Activated T-helper 1 cell treated with anti-CD3 and anti-CD28 coated beads, Interleukin-2, amount 50 U/mL, for 16 hours (primary cell): Measurements from ENCODE around the gene STX1B.
A peak's percentile ranks its signal among the peaks of the same experiment; 100 is the strongest.

Source experiments
- DNase-seq, 2 donors: peaks; one replicate each; pipeline ENCODE4 v3.0.0-alpha.2; 2020; ENCODE audit warnings: low read depth in 1 of 2, low spot score in 1 of 2

Gene STX1B

DNA sequence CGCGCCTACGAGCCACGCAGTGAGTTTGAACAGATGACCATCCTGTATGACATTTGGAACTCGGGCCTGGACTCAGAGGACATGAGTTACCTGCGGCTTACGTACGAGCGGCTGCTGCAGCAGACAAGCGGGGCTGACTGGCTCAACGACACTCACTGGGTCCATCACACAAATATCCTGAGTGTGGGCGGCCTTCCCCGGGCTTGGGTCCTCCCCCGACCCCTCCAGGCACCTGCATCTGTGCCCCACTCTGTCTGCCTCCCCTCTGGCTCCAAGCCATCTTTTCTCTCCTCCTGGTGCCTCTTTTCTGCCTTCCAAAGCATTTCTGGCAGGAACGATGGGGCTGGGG is 30.4 kb downstream of the STX1B start:
- DNase-seq = no peak

DNA sequence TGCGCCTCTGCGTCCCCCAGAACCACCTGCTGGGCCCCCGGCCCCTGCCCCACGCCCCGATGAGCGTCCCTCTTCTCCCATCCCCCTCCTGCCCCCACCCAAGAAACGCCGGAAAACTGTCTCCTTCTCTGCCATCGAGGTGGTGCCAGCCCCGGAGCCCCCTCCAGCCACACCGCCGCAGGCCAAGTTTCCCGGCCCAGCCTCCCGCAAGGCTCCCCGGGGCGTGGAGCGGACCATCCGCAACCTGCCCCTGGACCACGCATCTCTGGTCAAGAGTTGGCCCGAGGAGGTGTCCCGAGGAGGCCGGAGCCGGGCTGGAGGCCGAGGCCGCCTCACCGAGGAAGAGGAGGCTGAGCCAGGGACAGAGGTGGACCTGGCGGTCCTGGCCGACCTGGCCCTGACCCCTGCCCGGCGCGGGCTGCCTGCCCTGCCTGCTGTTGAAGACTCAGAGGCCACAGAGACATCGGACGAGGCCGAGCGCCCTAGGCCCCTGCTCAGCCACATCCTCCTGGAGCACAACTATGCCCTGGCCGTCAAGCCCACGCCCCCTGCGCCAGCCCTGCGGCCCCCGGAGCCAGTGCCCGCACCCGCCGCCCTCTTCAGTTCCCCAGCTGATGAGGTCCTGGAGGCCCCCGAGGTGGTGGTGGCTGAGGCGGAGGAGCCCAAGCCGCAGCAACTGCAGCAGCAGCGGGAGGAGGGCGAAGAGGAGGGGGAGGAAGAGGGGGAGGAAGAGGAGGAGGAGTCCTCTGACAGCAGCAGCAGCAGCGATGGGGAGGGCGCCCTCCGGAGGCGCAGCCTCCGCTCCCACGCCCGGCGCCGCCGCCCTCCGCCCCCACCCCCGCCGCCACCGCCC is 31.0 kb downstream of the STX1B start:
- DNase-seq = no peak

DNA sequence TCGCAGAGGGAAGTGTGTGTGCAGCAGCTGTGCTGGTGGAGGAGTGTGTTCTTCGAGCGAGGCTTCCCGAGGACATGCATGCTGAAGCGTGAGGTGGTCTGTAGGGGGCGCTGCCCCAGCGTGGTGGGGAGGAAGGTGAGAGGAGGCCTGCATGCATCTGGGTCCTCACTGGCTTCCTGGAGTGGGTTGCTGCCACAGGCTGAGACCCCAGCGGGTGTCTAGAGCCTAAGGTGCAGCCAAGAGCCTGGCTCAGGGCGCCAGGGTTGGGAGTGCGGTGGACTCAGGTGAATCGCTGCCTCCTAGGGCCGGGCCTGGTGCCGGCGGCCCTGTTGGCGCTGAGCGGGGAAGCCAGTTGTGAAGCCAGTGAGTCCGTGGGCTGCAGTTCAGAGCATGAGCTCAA is 32.9 kb downstream of the STX1B start:
- DNase-seq = no peak

DNA sequence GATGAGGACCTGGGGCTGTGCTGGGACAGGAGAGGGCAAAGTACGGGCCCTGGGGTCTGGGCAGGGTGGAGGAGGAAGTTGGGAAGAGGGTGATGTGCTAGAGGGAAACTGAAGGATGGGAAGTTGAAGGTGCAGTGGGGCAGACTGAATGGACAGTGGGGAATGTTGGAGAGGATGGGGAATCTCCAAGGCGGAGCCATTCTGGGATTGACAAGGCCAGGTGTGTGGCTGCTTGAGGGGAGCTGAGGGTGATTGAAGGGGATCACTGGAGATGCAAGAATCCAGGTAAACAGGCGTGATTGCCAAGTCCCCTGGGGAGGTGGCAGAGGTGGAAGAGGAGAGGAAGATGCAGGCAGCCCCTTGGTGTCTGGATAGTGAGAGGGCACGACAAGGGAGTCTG is 34.0 kb downstream of the STX1B start:
- no peak for DNase-seq

GRCh38 chr16:30974348-30974747 is 36.1 kb downstream of the STX1B start:
- no peak for DNase-seq

- DNase-seq = no peak
Observed at GRCh38 chr16:30972872-30973271, 37.6 kb downstream of the STX1B start.

GRCh38 chr16:30971298-30971697 is 39.1 kb downstream of the STX1B start:
- DNase-seq = no peak

- DNase-seq = no peak
Observed at GRCh38 chr16:30969246-30969842, 41.1 kb downstream of the STX1B start.

DNA sequence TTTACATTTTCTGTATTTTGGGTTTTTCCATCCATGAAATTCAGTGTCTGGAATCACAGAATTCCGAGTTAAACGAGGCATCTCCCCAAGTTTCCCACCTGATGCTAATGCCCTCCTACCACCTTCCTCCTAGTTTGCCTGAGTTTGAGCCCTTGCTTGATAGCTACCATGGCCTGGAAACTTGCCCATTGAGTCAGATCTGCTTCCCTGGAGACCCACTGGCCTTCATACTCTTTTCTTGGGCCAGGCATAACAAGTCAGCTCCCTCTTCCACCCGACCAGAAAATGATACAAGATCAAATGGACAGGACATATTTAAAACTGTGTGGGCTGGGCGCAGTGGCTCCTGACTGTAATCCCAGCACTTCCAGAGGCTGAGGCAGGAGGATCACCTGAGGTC is 42.6 kb downstream of the STX1B start:
- no peak for DNase-seq

- no peak for DNase-seq
Observed at GRCh38 chr16:30966033-30966619, 44.3 kb downstream of the STX1B start.

- DNase-seq = no peak
Observed at GRCh38 chr16:30965436-30965835, 45.0 kb downstream of the STX1B start.

DNA sequence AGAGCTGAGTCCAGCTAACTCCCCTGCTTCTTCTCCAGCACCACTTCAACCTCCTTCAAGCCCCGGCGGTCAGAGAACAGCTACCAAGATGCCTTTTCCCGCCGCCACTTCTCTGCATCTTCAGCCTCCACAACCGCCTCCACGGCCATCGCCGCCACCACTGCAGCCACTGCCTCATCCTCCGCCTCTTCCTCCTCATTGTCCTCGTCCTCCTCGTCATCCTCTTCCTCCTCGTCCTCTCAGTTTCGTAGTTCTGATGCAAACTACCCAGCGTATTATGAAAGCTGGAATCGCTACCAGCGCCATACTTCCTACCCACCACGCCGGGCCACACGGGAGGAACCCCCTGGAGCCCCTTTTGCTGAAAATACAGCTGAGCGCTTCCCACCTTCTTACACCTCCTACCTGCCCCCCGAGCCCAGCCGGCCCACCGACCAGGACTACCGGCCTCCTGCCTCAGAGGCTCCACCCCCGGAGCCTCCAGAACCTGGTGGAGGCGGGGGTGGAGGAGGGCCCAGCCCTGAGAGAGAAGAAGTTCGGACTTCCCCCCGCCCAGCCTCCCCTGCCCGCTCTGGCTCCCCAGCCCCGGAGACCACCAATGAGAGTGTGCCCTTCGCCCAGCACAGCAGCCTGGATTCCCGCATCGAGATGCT is 45.7 kb downstream of the STX1B start:
- DNase-seq = no peak

GRCh38 chr16:30963925-30964511 is 46.4 kb downstream of the STX1B start:
- DNase-seq = no peak

DNA sequence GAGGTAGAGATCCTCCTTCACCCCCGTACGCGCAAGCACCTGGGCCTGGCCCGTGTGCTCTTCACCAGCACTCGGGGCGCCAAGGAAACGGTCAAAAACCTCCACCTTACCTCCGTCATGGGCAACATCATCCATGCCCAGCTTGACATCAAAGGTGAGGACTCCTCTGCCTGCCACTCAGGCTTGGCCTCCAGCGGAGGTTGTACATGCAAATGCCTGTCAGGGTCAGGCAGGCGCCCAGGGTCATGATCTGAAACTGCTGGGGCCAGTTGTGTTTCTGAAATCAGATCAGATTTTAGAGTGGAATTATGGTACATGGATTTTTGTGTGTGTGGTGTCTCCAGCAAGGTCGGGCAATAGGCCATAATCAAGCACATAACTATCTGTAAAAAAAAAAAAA is 49.1 kb downstream of the STX1B start:
- no peak for DNase-seq

DNA sequence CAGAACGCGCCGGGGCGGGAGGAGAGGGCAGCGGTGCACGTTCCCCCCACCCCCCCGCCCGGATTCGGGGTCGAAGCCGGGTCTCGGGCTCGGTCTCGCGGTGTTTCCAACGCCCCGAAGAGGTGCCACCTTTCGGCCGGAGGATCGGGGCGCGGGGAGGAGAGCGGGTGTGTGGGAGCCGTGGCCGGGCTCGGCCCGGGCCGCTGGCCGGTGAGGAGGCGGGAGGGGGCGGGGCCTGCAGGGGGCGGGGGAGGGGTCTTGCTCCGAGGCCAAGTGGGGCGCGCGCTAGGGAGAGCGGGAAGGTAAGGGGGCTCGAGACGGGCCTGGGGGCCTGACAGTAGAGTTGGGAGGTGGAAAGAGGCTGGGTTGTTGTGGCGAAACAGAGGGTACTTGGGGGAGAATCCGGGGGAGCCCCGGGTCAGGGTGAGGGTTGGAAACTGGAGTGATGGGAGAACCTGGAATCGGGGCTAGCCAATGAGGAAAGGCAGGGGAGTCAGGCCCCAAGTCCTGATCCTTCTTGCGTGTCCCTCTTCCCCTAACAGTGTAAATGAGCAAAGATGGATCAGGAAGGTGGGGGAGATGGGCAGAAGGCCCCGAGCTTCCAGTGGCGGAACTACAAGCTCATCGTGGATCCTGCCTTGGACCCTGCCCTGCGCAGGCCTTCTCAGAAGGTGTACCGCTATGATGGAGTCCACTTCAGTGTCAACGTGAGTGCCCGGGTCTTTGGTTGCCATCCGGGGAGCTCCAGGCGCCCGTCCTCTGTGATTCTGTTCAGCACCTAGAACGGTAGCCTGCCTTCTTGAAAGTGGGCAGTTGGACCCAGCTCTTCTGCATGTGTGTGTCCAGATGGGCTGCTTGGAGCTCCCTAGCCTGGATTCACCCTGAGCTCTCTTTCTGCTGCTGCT is 52.0 kb downstream of the STX1B start:
- no peak for DNase-seq

DNA sequence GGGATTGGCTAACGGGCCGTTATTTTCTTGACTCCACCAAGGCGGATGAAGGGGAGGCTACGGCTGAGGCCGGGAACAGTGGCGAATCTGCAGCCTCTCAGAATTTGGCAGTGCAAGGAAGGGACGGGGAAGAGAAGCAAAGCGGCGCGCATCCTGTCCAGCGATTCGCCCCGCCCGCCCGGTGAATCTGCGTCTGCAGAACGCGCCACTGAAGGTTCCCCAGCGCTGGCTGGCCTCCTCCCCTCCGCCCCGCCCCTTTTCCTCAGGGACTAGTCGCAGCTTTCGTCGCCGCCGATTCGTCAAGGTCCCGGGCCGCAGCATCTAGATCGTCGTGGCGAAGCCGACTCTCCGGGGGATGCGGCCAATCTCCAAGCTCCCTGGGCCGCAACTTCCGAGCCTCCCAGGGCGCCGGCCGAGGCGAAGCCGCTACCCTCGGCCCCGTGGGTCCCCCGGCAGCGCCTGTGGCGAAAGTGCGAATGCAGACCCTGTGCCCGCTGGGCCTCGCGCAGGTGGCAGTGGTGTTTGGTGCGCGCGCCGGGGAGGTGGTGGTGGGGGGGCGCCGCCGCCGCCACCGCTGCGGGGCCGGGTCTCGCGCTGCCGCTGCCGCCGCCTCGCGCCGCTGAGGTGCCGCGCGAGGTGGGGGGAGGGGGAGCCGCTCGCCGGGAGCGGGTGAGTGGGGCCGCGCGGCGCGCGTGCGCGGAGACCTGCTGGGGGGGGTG is 52.8 kb downstream of the STX1B start, which contains the start of gene SETD1A:
Gene SETD1A (plus strand): TSS at position 299 of the 719 bp plus-strand sequence. CDS start 978 bp downstream, outside the sequence.
- DNase-seq = peak; percentile 92 to 96

DNA sequence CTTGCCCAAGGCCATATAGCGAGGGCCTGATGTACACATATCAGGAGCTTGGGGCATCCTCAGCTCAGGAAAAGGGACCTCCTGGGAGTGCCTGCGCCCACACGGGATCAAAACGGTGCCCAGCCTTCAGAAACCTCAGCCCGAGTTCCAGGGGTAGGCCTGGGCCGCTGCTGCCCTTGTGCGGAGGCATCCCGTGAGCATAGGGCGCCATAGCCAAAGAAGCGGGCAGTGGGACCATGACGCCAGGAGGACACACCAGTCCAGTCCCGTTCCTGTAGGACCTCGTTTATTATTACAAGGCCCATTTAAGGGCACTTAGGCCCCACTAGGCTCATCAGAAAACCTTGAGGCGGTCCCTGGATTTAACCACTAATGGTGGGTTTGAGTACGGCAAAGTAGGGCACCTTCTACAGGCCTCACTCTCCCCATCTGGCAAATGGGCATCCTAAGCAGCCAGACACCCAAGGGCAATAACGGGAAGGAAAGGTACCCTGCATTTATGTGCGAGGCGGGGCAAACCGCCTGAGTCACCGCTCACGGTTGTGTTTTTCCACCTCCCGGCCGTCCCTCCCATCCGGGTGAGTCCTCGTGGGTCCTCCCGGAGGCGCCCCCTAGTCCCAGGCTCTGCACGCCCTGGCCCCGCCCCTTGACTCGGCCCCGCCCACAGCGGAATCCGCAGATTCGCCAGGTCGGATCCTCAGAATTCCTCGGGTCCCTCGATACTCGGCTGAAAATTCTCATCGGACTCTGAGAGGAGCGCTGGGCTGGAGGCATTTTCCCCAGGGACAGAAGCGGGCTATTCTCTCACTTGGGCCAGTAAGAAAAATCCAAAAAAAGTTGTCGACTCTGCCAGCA is 53.6 kb downstream of the STX1B start:
- peak; percentile 77 to 83 for DNase-seq

GRCh38 chr16:30954993-30955392 is 55.4 kb downstream of the STX1B start:
- DNase-seq = no peak
